ENCODE results near the gene TRIM38.

GRCh38 chr6:25925876-25926275 is 36.7 kb upstream of the TRIM38 start:
- TF ChIP-seq CTCF (conservative IDR thresholded peaks at IDR 0.05; ENCODE audit: low read length) (no peak), EZH2phosphoT487 (IDR thresholded peaks at IDR 0.05; ENCODE audit: borderline replicate concordance) (peak; percentile 93)

All from Loucy (cell line).